ENCODE data around the gene YIPF4. TPM values are rescaled to one million over a fixed set of nuclear protein-coding genes. Genes with fewer than 3 reads are reported as not detected.

YIPF4 gene
- total and polyA plus RNA-seq, 2 of the 8 experiments (the other 6 are each of a cell fraction or from before 2014, with no cell fraction given): 2.9 to 21.4 TPM

DNA sequence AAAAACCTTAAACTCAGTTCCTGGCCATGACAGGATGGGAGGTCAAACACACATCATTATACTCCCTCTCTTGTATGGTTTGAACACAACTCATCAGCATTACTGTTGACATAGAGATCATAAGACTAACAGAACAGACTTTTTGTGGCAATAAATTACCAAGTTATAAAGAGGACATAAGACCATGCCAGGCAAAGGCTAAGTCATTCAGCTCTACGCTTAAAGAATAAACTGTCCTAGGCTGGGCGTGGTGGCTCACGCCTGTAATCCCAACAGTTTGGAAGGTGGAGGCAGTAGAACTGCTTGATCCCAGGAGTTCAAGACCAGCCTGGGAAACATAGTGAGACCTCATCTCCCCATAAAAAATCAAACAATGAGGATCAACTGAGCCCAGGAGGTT is 29.4 kb upstream of the YIPF4 start (continued):
- TF ChIP-seq, protein P1, sequence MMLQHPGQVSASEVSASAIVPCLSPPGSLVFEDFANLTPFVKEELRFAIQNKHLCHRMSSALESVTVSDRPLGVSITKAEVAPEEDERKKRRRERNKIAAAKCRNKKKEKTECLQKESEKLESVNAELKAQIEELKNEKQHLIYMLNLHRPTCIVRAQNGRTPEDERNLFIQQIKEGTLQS (IDR thresholded peaks at IDR 0.05; ENCODE audit: insufficient read depth, low read depth, low read length): no peak
- no peak for TF ChIP-seq SIN3A (conservative IDR thresholded peaks at IDR 0.05 in 1 of 2, IDR thresholded peaks at IDR 0.05 in 1 of 2; ENCODE audit: low read depth in 1 of 2, low read length in 2 of 2)

All from H1 (cell line).